LoVo (cell line): ENCODE measurements around the gene RERG.
"Not testable (repeated sequence)": the region's sequence is repeated elsewhere in the genome, so short reads cannot be mapped to it uniquely, and the experiment has no call there.

ENCODE experiments used
- DNase-seq: peaks from one replicate; pipeline ENCODE4 v3.0.0-alpha.2; 2016; ENCODE audit warnings: low spot score

The RERG gene

GRCh38 chr12:15220915-15221885 is at the start of gene RERG:
RERG (minus strand) TSS chr12:15221417; CDS start chr12:15217489, 3,928 bp downstream.
- DNase-seq: peak; percentile 67

- no peak for DNase-seq
Observed at GRCh38 chr12:15270591-15270990, 49.4 kb upstream of the RERG start.

GRCh38 chr12:15268927-15269552 is 47.8 kb upstream of the RERG start:
- peak; percentile 83 for DNase-seq

GRCh38 chr12:15268309-15268708 is 47.1 kb upstream of the RERG start:
- no peak for DNase-seq

- DNase-seq: peak; percentile 18
Observed at GRCh38 chr12:15265875-15266274, 44.7 kb upstream of the RERG start.

GRCh38 chr12:15256761-15257160 is 35.5 kb upstream of the RERG start:
- no peak for DNase-seq

GRCh38 chr12:15253990-15254389 is 32.8 kb upstream of the RERG start:
- DNase-seq: no peak

GRCh38 chr12:15244926-15245325 is 23.7 kb upstream of the RERG start:
- DNase-seq: no peak

GRCh38 chr12:15244341-15244740 is 23.1 kb upstream of the RERG start:
- DNase-seq: no peak

- DNase-seq: no peak
Observed at GRCh38 chr12:15243102-15243501, 21.9 kb upstream of the RERG start.

GRCh38 chr12:15240898-15241297 is 19.7 kb upstream of the RERG start:
- no peak for DNase-seq

- no peak for DNase-seq
Observed at GRCh38 chr12:15234508-15234907, 13.3 kb upstream of the RERG start.

- DNase-seq: no peak
Observed at GRCh38 chr12:15234011-15234410, 12.8 kb upstream of the RERG start.

- DNase-seq: no peak
Observed at GRCh38 chr12:15232959-15233358, 11.7 kb upstream of the RERG start.

GRCh38 chr12:15231493-15231892 is 10.3 kb upstream of the RERG start:
- DNase-seq: no peak

GRCh38 chr12:15230751-15231150 is 9.5 kb upstream of the RERG start:
- no peak for DNase-seq

- no peak for DNase-seq
Observed at GRCh38 chr12:15230137-15230536, 8.9 kb upstream of the RERG start.

- DNase-seq: peak; percentile 50
Observed at GRCh38 chr12:15227004-15227679, 5.9 kb upstream of the RERG start.

GRCh38 chr12:15225863-15226218 is 4.6 kb upstream of the RERG start:
- not testable (repeated sequence) for DNase-seq

- no peak for DNase-seq
Observed at GRCh38 chr12:15225136-15225862, 4.1 kb upstream of the RERG start.

- DNase-seq: no peak
Observed at GRCh38 chr12:15222219-15222618, 1.0 kb upstream of the RERG start.

- no peak for DNase-seq
Observed at GRCh38 chr12:15220451-15220850, 766 bp downstream of the RERG start.
